K562 (cell line): Measurements from ENCODE around the gene ARMC6. TPM values are rescaled to one million over a fixed set of nuclear protein-coding genes. Genes with fewer than 3 reads are reported as not detected.

Source experiments
- BMI1 ChIP-seq: fragments of 150-350 bp; IDR thresholded peaks from 2 replicates; pipeline ENCODE4 v1.6.1; 2014; ENCODE audit warnings: low read length
- E2F6 ChIP-seq, 2 experiments: IDR thresholded peaks; 2 replicates each; pipeline ENCODE4 v1.6.1; 2011; ENCODE audit warnings: borderline replicate concordance in 1 of 2, control low read depth in 1 of 2, low read depth in 1 of 2, low read length in 1 of 2, mild to moderate bottlenecking in 1 of 2, mixed read lengths in 1 of 2, moderate library complexity in 1 of 2; ENCODE audit not compliant: insufficient read depth in 1 of 2, insufficient read length in 1 of 2, poor library complexity in 1 of 2, severe bottlenecking in 1 of 2; ENCODE audit errors: extremely low read depth in 1 of 2
- E2F8 ChIP-seq: fragments of 450-650 bp; IDR thresholded peaks from 2 replicates; pipeline ENCODE4 v1.7.1; 2018; ENCODE audit warnings: mild to moderate bottlenecking, low read depth; ENCODE audit not compliant: partially characterized antibody
- FUS ChIP-seq: fragments of 200-400 bp; formaldehyde crosslinking; optimal IDR thresholded peaks from 2 replicates; pipeline ENCODE3; 2017; ENCODE audit warnings: low read depth, low read length
- L3MBTL2 ChIP-seq: fragments of 450-650 bp; IDR thresholded peaks from 2 replicates; pipeline ENCODE4 v1.6.1; 2016; ENCODE audit warnings: mild to moderate bottlenecking, moderate library complexity
- SREBF1 ChIP-seq: fragments of 150-350 bp; IDR thresholded peaks from 2 replicates; pipeline ENCODE4 v1.6.1; 2014; ENCODE audit warnings: antibody characterized with exemption, low read depth, low read length, borderline replicate concordance
- SREBF2 ChIP-seq: sonication (generic); formaldehyde crosslinking; IDR thresholded peaks from 2 replicates; pipeline ENCODE4 v1.4.0; 2020; ENCODE audit warnings: mild to moderate bottlenecking, missing genetic modification reagents
- THRAP3 ChIP-seq: fragments of 450-650 bp; IDR thresholded peaks from 2 replicates; pipeline ENCODE4 v1.6.1; 2016; ENCODE audit warnings: mild to moderate bottlenecking, inconsistent platforms, borderline replicate concordance
- ZBTB40 ChIP-seq, 2 experiments: fragments of 450-650 bp in 1 of 2; sonication (generic) in 1 of 2; formaldehyde crosslinking in 1 of 2; IDR thresholded peaks; 2 replicates each; pipeline versions ENCODE4 v1.7.1 to v1.9.0; 2016 to 2022; ENCODE audit warnings: inconsistent platforms in 1 of 2, mild to moderate bottlenecking in 1 of 2, missing genetic modification reagents in 1 of 2
- ZNF449 ChIP-seq: fragments of 250-450 bp; sonication (Bioruptor Pico); IDR thresholded peaks from 2 replicates; pipeline ENCODE4 v1.8.0; 2022; ENCODE audit warnings: moderate library complexity, mild to moderate bottlenecking, inconsistent platforms
- polyA plus RNA-seq, 8 experiments: library from polyadenylated mRNA; depleted of rRNA in 4 of 8; stranded (reverse) in 5 of 8; unstranded in 3 of 8; fragments of >200 nt; fragmentation: Nextera tagmentation in 2 of 8; fragmentation: Illumina TruSeq in 1 of 8; extraction: Ambion mirVana in 2 of 8; extraction: Trizol in 1 of 8; gene quantifications; 2 replicates each; pipeline versions ENCODE4 v1.2.1 to v1.2.3, GENCODE V29; 2011 to 2014; ENCODE audit warnings: inconsistent platforms in 1 of 8, missing spikeins in 1 of 8
- total RNA-seq, 7 experiments: library from RNA; depleted of rRNA in 6 of 7; stranded (reverse); fragments of >200 nt in 6 of 7; fragmentation: Illumina TruSeq in 2 of 7; extraction: Trizol in 2 of 7; gene quantifications; 2 replicates each; pipeline versions ENCODE4 v1.2.1 to v1.2.3, GENCODE V29; 2011 to 2021; ENCODE audit warnings: low replicate concordance in 1 of 7

Gene ARMC6
- total and polyA plus RNA-seq, 9 of the 15 experiments (the other 6 are each of a cell fraction or from before 2014, with no cell fraction given) = 2.1 to 93.4 (median 63.6) TPM

- TF ChIP-seq SREBF1 = no peak
- TF ChIP-seq BMI1 = no peak
- no peak for TF ChIP-seq E2F8
- TF ChIP-seq ZBTB40 (IDR thresholded peaks at IDR 0.05) = 0 out of 2 replicates have a peak, but pooled peaks have one; percentile 1
- no peak for TF ChIP-seq ZBTB40 (CRISPR knock-in tag; IDR thresholded peaks at IDR 0.05)
- no peak for TF ChIP-seq THRAP3
- no peak for TF ChIP-seq E2F6 (IDR thresholded peaks at IDR 0.05; ENCODE audit: borderline replicate concordance in 1 of 2, extremely low read depth in 1 of 2, insufficient read depth in 1 of 2, insufficient read length in 1 of 2, low read depth in 1 of 2, low read length in 1 of 2, poor library complexity in 1 of 2, severe bottlenecking in 1 of 2)
- TF ChIP-seq ZNF449 (CRISPR knock-in tag) = no peak
- TF ChIP-seq L3MBTL2 = no peak
- TF ChIP-seq SREBF2 (CRISPR knock-in tag) = no peak
- TF ChIP-seq FUS = no peak
These were observed 811 bp downstream of the ARMC6 start (continued) for GRCh38 chr19:19034204-19034624.
